ELF-1 (cell line): ENCODE measurements around the gene POTED.
"Not testable (repeated sequence)": the region's sequence is repeated elsewhere in the genome, so short reads cannot be mapped to it uniquely, and the experiment has no call there.

ENCODE experiments used
- DNase-seq: peaks from one replicate; pipeline ENCODE4 v3.0.0-alpha.2; 2016; ENCODE audit warnings: low read depth, low spot score

The POTED gene

GRCh38 chr21:13609477-13609876 is at the start of gene POTED:
Gene POTED (plus strand): TSS chr21:13609777. CDS start chr21:13610229, 452 bp downstream.
- not testable (repeated sequence) for DNase-seq

- DNase-seq = not testable (repeated sequence)
These were observed 40.5 kb downstream of the POTED start for GRCh38 chr21:13650101-13650500.

- not testable (repeated sequence) for DNase-seq
These were observed 42.2 kb downstream of the POTED start for GRCh38 chr21:13651746-13652145.
